T follicular helper cell (primary cell): Measurements from ENCODE around the gene SCN11A.

Experiments used
- DNase-seq: peaks from one replicate; pipeline ENCODE4 v3.0.0-alpha.2; 2020; ENCODE audit warnings: low read depth
- total RNA-seq, 2 experiments: gene quantifications; one replicate each; lab custom pipeline; 2026; lab: John Stamatoyannopoulos, UW

Gene SCN11A
- total RNA-seq: 0.39 to 1.4 reads per million in 2 experiments

DNA sequence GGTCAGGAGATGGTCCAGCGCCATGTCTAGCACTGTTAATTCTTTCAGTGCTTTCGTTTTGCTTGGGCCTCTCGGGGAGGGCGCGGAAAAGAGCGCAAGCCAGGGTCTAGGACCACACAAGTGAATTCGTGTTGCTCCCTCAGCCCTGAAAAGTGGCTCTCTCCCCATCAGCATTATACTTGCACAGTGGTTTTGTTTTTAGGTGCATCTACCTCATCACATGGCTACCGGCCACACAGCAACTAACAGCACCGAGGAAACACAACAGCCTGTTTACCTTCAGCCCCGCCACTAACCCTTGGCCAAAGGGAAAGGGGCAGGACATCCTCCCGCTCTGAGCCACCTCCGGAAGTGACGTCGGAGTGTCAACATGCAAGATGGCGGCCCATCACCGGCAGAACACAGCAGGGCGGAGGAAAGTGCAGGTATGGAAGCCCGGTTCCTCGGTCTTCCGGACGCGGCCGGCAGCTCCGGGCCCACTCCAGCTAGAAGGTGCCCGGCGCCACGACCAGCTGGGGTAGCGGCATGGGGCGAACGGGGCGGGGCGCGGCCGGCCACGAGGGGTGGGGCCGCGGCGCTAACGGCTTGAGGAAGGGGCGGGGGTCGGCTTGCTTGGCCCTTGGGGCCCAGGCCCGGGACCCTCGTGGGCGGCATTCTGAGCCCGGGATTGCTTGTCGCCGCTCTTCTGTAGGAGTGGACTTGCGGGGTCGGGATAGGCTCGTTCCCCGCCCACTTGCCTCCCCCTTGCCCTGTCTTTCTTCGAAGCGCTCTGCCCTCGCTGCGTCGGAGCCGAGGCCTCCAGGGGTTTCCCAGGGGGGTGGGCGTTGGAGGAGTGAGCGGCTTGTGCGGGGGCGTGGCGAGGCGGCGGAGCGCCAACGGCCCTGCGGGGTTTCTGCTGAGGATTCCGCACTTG is at the start of gene SCN11A, which contains the start of gene WDR48:
SCN11A (minus strand) TSS at position 296 of the 913 bp plus-strand sequence. CDS start 101,582 bp downstream, outside the sequence.
WDR48 (plus strand) TSS at position 368 of the 913 bp plus-strand sequence; CDS start at position 378, 10 bp downstream.
- peak; percentile 90 for DNase-seq

DNA sequence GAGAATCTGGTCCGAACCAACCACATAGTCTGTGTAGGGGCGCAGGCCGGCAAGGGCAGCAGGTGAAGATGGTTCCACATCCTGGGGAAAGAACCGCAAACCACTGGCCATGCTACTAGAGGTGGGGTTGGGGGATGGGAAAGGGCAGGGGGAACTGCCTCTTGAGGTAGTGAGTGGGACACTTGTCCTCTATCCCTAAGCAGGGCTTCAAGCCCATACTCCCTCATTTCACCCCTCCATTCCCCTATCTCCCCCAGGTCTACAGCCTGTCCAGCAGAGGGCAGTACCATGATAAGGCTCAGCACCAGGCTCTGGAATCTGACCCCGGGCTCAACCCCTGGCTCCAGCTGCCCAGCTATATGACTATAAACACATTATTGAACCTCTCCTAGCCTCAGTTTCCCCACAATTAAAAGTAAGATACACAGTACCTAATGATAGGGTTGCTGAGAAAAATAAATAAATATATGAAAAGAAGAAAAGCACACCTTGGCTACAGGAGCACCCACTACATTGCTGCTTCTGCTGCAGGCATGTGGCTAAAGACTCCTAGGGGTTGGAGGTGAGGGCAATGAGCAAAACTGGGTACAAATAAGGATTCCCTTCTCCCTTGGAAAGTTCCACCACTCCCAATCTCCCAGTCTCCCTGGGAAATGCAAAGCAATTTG is 49.4 kb upstream of the SCN11A start:
- DNase-seq: peak; percentile 34

DNA sequence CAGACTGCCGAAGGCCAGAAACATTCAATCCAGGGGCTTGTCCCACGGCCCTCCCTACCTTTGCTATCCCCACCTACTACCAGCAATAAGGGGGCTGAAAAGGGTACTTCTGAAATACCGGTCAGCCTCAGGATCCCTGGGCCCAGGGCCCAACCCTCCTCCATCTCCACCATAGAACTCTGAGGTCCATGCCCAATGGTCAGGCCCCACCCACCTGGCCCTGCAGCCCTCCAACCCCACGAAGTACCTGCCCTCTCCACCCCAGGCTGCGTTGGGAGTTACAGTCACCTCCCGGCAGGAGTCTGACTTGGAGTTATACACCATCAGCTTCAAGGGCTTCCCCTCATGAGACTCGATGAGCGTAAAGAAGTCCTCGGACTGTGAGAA is 48.7 kb upstream of the SCN11A start:
- DNase-seq: no peak

DNA sequence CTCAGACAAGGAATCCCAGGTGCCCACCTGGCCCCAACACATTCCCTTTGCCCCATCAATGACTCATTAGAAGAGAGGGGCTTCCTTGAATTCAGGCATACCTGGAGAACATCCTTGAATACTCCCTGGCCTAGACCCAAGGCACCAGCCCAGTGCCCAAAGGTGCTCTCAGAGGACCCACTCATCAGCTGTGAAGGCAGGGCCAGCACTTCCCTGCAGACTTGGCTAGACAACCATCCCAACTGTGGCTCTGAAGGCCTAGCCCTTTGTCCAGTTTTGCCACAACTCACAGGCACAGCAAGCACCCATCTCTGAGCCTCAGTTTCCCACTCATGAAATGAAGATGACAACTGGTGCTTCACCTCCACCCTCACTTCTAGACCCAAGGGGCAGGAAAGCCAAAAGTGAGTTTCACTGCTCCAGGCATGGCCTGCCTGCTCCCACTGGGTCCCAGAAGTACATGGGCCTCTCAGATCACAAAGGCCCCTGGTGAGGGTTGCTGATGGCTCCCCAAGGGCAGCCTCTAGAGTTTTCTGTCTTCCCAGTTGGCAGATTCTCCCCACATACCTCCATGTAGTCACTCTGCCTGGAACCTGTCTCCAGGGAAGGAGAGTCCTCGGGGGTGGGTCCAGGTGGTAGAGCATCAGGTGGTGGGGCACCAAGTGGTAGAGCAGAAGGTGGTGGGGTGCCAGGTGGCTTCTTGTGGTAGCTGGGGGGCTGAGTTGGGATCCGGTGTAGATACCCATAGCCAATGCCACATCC is 48.2 kb upstream of the SCN11A start:
- no peak for DNase-seq

DNA sequence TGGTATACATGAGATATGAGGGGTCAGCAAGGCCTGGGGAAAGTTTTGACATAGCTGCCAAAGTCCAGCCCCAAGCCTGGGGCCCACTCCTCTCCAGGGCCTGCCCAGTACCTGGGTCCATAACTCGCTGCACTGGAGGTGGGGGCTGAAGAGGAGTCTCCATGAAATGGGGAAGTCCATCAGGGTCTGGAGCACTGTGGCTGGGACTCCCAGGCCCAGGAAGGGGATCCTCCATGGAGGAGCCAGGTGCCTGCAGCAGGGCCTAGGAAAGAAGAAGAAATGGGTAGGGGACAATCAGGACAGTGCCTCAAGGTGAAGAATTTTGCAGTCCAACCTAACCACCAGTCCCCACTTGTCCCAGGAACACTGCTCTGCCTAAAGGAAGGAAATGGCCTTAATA is 47.5 kb upstream of the SCN11A start:
- DNase-seq: no peak

DNA sequence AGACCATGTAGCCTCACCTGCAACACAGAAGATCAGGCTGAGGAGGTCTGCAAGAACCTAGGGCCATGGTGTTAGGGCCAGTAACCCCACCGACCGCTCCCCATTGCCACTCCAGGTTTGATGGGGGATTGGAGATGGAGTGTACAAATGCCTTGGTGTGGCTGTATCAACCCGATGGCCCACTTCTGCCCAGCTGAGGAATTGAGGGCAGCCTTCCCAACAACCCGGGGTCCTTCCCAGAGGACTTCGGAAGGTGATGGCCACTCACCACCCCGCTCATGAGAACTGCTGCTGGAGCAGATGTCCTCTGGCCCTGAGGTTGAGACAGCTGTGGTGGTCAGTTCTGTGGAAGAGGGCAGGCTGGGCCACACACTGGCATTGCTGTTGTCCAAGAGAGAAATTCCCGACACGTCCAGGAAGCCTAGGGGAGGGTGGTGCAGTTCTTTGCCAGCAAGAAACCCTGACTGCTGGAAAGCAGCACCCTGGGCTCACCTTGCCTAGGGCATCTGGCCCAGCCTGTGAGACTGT is 46.8 kb upstream of the SCN11A start:
- DNase-seq: no peak

DNA sequence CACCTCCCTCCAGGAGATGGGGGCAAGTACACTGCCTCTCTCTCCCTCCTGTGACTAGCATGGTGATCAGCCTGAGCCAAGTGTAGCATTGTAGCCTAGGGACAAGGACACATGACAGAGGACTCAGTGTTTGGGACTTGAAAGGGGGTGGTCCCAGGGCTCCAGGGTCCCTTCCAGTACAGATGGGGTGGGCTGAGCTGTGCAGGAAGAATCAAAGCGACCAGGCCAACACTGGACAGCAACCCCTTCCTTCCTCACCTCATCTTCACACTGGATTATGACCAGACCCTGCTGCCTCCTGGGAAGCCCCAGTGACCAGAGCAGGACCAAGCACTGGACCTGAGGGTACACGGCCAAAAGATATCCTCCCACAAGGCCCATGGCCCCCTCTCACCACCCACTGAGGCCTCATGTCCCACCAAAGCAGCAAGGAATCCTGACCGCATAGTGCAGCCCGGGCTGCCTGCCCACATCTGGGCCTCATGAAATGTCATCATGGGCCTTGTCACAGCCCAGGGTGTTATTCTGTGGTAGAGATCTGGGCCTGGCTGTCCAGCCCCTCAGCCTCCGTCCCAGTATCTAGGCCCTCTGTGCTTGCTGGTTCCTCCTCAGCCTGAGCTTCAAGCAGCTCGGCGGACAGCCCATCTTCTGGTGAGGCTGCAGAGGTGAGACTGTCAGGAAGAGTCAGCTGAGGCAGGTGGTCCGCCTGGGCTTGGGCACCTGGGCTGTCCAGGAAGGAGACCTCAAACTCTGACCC is 46.1 kb upstream of the SCN11A start:
- no peak for DNase-seq

DNA sequence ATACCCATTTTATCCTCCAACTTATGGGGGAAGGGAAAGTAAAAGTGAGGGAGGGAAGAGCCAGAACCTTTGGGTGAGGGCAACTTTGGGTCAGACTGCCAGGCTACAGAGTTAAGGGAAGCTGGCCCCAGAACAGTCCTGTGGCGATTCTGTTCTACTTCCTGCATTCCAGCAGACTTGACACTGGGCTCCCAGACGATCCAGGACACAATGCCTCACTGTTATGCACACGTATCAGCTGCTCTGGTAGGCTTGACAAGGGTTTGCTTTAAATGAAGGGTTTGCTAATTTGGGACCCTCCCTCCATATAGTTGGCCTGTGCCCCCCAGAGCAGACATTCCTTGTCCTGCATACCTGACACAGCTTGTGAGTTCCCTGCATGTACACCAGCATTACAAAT is 45.0 kb upstream of the SCN11A start:
- no peak for DNase-seq

DNA sequence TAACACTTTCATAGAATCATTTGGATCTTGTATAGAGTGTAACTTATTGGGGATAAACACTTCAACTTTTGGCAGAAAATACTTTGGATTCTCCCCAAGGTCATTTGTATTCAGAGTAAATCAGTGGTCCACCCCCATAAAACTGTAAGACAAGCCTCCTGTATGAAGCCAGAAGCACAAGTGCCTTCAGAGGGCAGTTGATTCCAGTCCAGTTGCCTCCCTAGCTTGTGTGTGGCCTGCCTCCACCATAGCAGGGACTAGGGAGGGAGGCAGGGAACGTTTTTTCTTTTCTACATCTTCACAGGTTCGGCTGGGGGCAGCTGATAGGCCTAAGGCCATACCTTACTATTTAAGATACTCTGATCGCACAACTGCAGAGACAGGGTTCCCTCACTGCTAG is 44.0 kb upstream of the SCN11A start:
- DNase-seq: no peak

DNA sequence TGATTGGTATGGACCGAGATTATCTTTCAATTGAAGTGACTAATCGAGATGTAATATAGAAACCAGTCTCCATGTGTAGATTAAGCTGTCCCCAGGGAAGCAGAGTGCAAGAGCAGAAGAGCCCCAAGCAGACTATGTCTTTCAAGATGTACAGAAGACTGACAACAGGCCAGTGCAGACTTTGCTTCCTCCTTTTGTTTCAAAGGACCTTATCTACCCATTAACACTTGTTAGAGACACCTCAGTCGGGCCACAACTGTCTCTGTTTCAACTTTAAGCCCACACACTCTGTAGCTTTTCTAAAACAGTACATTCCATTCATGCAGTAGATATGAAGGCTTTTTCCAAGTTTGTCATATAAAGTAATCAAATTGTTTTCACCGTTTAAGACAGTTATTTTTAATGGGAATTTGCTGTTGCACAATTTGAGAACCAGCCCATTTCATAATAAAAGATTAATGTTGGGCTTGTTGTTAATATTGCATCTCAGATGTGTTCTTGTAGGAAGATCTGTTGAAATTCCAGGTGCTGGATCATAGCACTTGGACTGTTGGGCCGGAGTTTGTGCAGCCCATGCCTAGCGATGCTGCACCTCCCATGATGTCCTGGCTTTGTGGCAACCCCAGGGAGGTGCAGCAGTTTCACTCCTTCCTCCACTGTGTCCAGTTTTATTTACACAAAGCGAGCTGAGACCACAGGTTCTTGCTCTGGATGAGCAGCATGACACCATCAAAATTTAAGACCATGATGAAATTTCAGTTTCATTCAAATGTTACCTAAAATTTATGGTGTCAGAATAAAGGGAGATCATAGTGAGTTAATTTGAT is 43.3 kb upstream of the SCN11A start:
- DNase-seq: no peak

DNA sequence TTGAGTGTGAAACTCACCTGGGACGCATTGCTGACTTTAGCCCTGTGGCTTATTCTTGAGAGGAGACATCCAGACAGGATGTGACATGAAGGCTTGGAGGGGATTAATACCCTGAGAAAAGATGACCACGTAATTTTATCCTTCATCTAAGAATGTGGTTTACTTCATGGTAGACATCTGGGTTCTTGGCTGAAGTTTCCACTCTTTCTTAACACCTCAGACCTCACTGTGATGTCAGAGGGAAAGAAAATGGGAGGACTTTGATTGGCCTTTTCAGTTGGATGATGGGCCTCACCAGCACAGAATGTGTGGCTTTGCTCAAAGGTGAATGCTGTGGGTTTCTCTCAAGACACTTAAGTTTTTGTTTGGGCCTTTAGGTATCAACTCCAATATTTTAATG is 39.2 kb upstream of the SCN11A start:
- DNase-seq: no peak

DNA sequence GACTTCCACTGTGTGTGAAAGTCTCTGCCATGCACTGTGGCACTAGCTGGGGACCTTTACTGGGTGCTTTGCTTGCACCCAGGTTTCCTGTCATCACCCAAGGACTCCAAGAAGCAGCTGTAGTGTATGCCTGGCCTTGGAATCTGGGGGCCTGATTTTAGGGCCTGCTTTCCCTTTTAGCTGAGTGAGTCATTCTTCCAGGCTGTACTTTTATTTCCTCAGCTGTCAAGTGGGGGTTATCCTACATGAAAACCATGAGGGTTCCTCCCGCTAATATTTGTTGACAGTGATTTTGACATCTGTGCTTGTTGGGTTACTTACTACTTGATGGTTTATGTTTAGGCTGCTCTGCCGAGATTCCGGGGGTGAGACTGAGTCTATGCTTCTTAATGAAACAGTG is 37.1 kb upstream of the SCN11A start:
- no peak for DNase-seq

DNA sequence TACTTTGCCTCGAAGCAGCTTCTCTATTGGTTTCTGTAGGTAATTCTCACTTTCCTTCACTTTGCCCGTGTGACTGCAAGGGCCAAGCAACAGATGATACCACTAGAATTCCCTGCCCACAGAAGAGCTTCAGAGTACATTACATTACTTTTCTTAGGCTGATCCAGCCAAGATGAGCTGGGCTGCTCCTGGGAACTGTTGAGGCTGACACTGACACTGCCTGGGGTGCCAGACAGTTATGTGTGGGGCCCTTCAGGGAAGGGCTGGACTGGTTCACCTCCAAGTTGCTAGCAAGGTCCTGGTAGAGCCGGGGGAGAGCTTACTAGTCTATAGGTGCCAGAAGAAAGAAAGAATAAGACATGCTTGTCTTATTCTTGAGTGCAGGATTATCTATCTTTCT is 36.7 kb upstream of the SCN11A start:
- no peak for DNase-seq

DNA sequence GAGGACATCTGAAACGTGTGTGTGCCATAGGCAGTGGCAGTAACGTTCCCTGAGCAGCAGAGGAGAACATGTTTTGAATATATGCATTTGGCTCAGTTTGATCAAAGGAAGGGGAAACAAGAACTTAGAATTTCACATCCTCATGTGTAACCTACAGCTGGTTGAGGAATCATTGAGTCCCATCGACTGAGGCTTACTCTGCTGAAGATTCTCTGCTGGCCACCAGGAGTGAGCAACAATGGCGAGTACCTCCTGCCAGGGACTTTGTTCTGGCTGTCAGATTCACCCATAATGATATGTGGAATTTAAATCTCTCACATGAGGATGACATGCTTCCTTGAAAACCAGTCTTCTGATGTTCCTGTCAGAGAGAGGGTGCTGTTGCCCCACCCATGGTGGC is 34.4 kb upstream of the SCN11A start:
- DNase-seq: no peak

DNA sequence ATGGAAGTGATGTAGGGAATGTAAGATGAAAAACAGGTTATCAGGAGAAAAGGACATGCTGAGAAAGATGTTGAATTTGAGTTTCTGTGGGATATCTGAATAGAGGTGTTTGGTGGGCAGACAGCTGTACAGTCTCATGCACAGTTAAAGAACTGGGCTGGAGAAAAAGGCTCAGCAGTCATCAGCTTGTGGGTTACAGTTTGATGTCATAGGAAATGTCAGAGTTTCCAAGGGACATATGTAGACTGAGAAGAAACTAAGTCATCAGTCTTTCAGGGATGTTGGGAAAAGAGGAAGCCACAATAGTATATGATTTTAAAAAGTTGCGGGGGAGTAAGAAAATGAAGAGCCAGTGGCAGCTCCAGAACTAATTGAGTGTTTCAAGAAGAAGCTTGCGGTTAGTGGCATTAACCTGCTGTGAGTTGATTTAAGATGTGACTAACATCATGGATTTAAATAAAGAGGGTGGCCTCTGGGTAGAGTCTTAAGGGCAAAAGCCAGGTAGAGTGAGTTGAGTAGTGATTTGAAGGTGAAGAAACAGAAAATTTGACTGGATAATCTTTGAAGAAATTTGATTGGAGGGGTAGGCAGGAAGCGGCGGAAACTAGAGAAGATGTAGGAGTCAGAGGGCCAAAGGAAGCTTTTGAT is 31.0 kb upstream of the SCN11A start:
- DNase-seq: no peak

DNA sequence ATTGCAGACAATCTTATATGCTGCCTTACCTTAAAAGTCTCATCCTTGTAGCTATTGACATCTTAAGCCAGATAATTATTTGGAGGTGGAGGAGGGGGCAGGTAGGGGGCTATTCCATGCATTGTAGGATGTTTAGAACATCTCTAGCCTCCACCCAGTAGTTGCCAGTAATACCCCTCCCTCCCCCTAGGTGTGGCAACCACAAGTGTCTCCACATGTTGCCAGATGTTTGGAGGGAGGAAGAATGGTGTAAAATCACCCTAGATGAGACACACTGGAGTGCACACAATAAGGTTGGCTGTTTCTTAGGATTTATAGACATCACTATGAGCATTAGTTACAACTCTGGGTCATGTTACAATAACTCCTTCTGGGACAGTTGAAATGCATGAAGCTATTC is 28.3 kb upstream of the SCN11A start:
- DNase-seq: no peak

DNA sequence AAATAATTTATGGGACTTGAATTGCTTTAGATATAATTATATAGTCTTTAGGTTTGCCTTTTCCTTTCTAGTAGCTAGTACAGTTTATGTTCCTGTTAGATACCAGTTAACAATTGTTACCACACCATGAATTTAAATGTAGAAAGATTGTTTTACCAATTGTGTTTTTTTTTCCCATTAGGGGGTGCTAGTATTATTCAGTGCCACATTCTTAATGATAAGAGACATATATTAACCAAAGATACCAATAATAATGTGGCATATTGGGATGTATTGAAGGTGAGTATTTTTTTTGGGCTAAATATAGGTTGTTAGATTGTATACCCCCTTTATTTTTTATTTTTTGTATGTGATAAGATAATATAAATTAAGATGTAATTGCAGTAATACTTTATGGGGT is 27.8 kb upstream of the SCN11A start:
- no peak for DNase-seq

DNA sequence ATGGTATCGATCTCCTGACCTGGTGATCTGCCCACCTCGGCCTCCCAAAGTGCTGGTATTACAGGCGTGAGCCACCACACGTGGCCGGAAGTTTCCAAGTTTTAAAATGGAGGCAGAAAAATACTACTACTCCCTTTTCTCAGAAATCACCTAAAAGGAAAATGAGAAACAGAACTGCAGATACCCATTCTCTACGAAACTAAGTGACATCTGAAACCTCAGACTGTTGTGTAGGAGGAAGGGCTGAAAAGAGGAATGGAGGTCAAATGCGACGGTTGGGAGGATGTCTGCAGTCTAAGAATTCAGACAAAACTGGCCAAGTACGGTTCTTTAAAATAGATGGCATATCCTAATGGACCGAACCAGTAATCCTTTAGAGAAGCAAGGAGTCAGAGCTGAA is 24.2 kb upstream of the SCN11A start:
- no peak for DNase-seq

DNA sequence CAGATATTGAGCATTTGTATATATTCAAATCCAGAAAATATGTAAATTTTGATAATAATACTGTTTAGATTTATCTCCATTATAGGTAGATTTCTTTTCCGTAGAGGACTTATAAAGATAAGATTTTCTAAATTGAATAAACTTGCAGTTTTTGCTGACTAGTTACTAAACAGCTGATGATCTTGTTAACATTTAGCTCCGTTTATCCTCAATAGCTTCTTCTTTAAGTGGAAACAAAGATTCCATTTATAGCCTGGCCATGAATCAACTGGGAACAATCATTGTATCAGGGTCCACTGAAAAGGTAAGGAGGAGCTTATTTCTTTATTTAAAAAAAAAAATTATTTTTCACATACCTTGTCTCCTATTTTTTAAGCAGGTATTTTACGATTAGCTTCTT is 16.8 kb upstream of the SCN11A start:
- no peak for DNase-seq

DNA sequence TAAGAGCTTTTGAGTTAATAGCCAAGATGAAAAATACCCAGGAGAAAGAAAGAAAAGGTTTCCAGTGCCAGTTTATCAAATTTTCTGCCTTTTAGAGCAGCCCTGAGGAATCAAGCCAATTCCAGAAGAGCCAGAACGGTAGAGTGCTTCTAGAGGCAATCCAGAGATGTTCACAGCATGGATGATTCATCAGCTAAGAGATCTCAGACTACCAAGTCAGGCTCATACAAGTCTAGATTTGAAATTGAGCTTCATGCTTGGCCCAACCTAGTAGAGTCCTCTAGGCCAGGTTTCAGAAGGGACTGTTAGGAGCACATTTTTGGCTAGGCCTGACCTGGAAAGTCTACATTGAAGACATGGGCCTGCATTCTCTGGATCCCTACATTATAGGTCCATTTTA is 15.5 kb upstream of the SCN11A start:
- no peak for DNase-seq
